Measurements from ENCODE around the gene RGS16.

GRCh38 chr1:182637769-182638168 is 33.6 kb upstream of the RGS16 start:
- TF ChIP-seq CTCF (conservative IDR thresholded peaks at IDR 0.05; ENCODE audit: low read depth, low read length) (no peak), EZH2phosphoT487 (IDR thresholded peaks at IDR 0.05; ENCODE audit: borderline replicate concordance, low read length) (no peak), EZH2 (IDR thresholded peaks at IDR 0.05; ENCODE audit: low read length, unreplicated experiment) (no peak)

Data from PC-3 (cell line).